Transverse colon (tissue), 4 donors: ENCODE measurements around the gene UQCRH. TPM values are rescaled to one million over a fixed set of nuclear protein-coding genes. Genes with fewer than 3 reads are reported as not detected.
"Not testable (repeated sequence)": the region's sequence is repeated elsewhere in the genome, so short reads cannot be mapped to it uniquely, and the experiment has no call there.

Experiments used
- DNase-seq: peaks from one replicate; pipeline ENCODE4 v3.0.0-alpha.2; 2019
- H3K27ac ChIP-seq, 4 donors: fragments of 200-600 bp; sonication (generic); 2 replicates each; pipeline ENCODE4 v1.5.1; 2016 to 2018; ENCODE audit warnings: inconsistent platforms in 4 of 4
- H3K27me3 ChIP-seq: fragments of 200-600 bp; sonication (generic); 2 replicates; pipeline ENCODE4 v1.5.1; 2017; ENCODE audit warnings: inconsistent platforms
- H3K36me3 ChIP-seq, 4 donors: fragments of 200-600 bp; sonication (generic); 2 replicates each; pipeline ENCODE4 v1.5.1; 2017 to 2019; ENCODE audit warnings: inconsistent platforms in 4 of 4
- H3K4me1 ChIP-seq, 4 donors: fragments of 200-600 bp; sonication (generic); 2 replicates each; pipeline ENCODE4 v1.5.1; 2017 to 2020; ENCODE audit warnings: inconsistent platforms in 4 of 4
- H3K4me3 ChIP-seq, 4 donors: fragments of 200-600 bp; sonication (generic); 1 replicate in 1 of 4; 2 replicates in 3 of 4; pipeline versions ENCODE4 v1.5.1 to v1.6.1; 2017 to 2019; ENCODE audit warnings: inconsistent platforms in 4 of 4
- H3K9me3 ChIP-seq, 2 donors: fragments of 200-600 bp; sonication (generic); 2 replicates each; pipeline ENCODE4 v1.5.1; 2017 to 2019; ENCODE audit warnings: inconsistent platforms in 2 of 2
- EP300 ChIP-seq: sonication (generic); formaldehyde crosslinking; IDR thresholded peaks from one replicate; pipeline ENCODE4 v1.6.1; 2017; ENCODE audit warnings: antibody characterized with exemption, low read depth
- POLR2A ChIP-seq: fragments of 450-650 bp; IDR thresholded peaks from one replicate; pipeline ENCODE4 v1.6.1; 2016; ENCODE audit warnings: antibody characterized with exemption, mild to moderate bottlenecking, moderate library complexity
- POLR2AphosphoS5 ChIP-seq, 3 donors: sonication (generic); formaldehyde crosslinking; IDR thresholded peaks; one replicate each; pipeline ENCODE4 v1.6.1; 2016; ENCODE audit warnings: antibody characterized with exemption in 3 of 3
- WGBS, 2 donors: methylation state at CpG; one replicate each; pipeline ENCODE4 v1.1.5; 2018; ENCODE audit warnings: low coverage in 1 of 2; 5-methylcytosine and 5-hydroxymethylcytosine counted together
- in situ Hi-C, 4 donors: fragments of 200-750 bp; cut with MboI; loops; one replicate each; pipeline versions ENCODE4 v1.15.0 to v1.15.1; 2017; ENCODE audit warnings: low sequenced_read_pairs in 3 of 4, low pct_ligation_motif_present in 1 of 4, low pct_unique_long_range_greater_than_20kb in 1 of 4
- intact Hi-C: fragments of 100-400 bp; cut with DNase I; formaldehyde crosslinking; loops from one replicate; pipeline ENCODE4 v1.15.1; 2023; ENCODE audit warnings: low total_unique reads
- total RNA-seq, 4 donors: library from RNA; depleted of rRNA; stranded (reverse); fragments of >200 nt; gene quantifications; one replicate each; pipeline ENCODE4 v1.1.0, GENCODE V29; 2016
- TF ChIP-seq, protein P1 (sequence below), 5 experiments: fragments of 200-600 bp in 3 of 5; fragments of 450-650 bp in 2 of 5; sonication (generic) in 3 of 5; IDR thresholded peaks; 1 replicate in 2 of 5; 2 replicates in 3 of 5; pipeline ENCODE4 v1.5.1; 2016 to 2017; ENCODE audit warnings: antibody characterized with exemption in 5 of 5, inconsistent platforms in 3 of 5, mild to moderate bottlenecking in 2 of 5, moderate library complexity in 1 of 5

Gene UQCRH
- total RNA-seq, 4 donors from 2014 or later = 108 to 575 (median 330) TPM

DNA sequence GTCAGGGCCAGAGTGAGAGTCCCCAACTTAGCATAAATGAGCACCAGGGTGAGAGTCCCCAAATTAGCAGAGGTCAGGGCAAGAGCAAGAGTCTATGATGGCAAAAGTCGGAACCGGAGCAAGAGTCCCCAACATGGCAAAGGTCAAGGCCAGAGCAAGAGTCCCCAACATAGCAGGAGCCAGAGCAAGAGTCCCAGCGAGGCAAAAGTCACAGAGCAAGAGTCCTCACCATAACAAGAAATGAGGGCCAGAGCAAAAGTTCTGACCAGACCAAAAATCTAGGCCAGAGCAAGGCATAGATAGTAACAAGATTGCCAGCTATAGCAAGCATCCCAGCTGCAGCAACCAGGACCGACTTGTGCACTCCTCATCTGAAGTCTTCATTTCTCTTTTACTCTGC is 40.2 kb downstream of the UQCRH start:
- peaks cover 5 to 24% (median 13%) of the 10 kb centered on the region in 4 donors for H3K4me1 ChIP-seq
- in situ Hi-C loops = no loop called here

DNA sequence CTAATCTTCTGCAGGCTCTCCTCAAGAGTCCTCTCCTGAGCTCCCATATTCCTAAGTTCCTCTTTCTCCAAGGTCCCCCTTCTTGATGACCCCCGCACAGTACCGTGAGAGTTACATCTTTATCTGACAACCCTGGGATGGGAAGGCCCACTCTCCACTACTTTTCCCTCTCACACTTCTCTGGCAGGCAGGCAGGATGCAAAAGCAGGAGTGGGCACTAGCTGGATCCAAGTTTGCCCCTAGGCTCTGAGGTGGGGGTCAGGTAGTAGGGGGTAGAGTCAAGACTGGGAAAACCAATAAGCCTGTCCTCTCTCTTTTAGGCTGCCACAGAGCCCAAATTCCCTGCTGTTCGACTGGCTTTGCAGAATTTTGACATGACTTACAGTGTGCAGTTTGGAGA is 41.0 kb downstream of the UQCRH start:
- intact Hi-C loops = no loop called here
- Histone ChIP-seq H3K36me3 (peaks cover 0 to 16% (median 8%) of the 10 kb centered on the region in 4 donors), H3K9me3 (no peaks in the 10 kb centered on the region), H3K27ac (no peak overlapping the region), H3K4me3 (no peak overlapping the region), H3K27me3 (no peaks in the 10 kb centered on the region), H3K4me1 (peaks cover 5 to 19% (median 11%) of the 10 kb centered on the region in 4 donors)
- TF ChIP-seq, protein P1, sequence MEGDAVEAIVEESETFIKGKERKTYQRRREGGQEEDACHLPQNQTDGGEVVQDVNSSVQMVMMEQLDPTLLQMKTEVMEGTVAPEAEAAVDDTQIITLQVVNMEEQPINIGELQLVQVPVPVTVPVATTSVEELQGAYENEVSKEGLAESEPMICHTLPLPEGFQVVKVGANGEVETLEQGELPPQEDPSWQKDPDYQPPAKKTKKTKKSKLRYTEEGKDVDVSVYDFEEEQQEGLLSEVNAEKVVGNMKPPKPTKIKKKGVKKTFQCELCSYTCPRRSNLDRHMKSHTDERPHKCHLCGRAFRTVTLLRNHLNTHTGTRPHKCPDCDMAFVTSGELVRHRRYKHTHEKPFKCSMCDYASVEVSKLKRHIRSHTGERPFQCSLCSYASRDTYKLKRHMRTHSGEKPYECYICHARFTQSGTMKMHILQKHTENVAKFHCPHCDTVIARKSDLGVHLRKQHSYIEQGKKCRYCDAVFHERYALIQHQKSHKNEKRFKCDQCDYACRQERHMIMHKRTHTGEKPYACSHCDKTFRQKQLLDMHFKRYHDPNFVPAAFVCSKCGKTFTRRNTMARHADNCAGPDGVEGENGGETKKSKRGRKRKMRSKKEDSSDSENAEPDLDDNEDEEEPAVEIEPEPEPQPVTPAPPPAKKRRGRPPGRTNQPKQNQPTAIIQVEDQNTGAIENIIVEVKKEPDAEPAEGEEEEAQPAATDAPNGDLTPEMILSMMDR (IDR thresholded peaks at IDR 0.05) = no peak
- TF ChIP-seq POLR2AphosphoS5 (IDR thresholded peaks at IDR 0.05) (no peak), POLR2A (no peak), EP300 (no peak)
- WGBS, 2 donors = 83 to 92% methylated on average over 2 to 3 of the region's 3 CpGs
- in situ Hi-C loops = no loop called here
- DNase-seq = no peak

More for the DNA sequence above, 40.2 kb downstream of the UQCRH start:
- H3K36me3 ChIP-seq = peaks cover 0 to 13% (median 6%) of the 10 kb centered on the region in 4 donors
- no peaks in the 10 kb centered on the region for H3K27me3 ChIP-seq
- TF ChIP-seq EP300 (no peak), POLR2AphosphoS5 (IDR thresholded peaks at IDR 0.05) (no peak), POLR2A (no peak)
- TF ChIP-seq, protein P1 (IDR thresholded peaks at IDR 0.05) = no peak
- no peak for DNase-seq
- H3K9me3 ChIP-seq = no peaks in the 10 kb centered on the region
- intact Hi-C loops = no loop called here
- WGBS, 2 donors = 77 to 87% methylated on average over 3 to 4 of the region's 4 CpGs
- H3K27ac ChIP-seq = no peak overlapping the region
- H3K4me3 ChIP-seq = no peak overlapping the region

DNA sequence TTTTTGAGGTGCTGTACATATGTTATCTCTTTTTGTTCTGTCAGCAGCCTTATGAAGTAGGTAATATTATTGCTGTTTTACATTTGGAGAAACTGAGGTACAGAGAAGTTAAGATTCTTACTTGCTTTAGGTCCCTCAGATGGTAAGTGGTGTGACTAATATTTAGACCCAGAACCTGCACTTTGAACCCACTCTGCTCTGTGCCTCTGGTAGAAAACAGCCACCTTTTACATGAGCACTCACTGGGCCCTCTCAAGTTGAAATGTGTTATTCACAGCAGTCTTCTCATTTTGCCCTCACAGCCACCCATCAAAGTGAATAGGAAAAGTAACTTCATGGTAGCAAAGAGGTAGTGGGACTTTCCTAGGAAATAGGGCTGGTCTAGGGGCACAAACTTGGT is 41.8 kb downstream of the UQCRH start:
- Histone ChIP-seq H3K4me3 (no peak overlapping the region), H3K36me3 (peaks cover 0 to 24% (median 11%) of the 10 kb centered on the region in 4 donors), H3K27me3 (no peaks in the 10 kb centered on the region), H3K9me3 (no peaks in the 10 kb centered on the region), H3K27ac (no peak overlapping the region), H3K4me1 (peaks cover 5 to 14% (median 7%) of the 10 kb centered on the region in 4 donors)
- intact Hi-C loops (no loop called here), in situ Hi-C loops (no loop called here)
- TF ChIP-seq, protein P1 (IDR thresholded peaks at IDR 0.05) = no peak
- TF ChIP-seq POLR2A (no peak), POLR2AphosphoS5 (IDR thresholded peaks at IDR 0.05) (no peak), EP300 (no peak)
- no peak for DNase-seq

DNA sequence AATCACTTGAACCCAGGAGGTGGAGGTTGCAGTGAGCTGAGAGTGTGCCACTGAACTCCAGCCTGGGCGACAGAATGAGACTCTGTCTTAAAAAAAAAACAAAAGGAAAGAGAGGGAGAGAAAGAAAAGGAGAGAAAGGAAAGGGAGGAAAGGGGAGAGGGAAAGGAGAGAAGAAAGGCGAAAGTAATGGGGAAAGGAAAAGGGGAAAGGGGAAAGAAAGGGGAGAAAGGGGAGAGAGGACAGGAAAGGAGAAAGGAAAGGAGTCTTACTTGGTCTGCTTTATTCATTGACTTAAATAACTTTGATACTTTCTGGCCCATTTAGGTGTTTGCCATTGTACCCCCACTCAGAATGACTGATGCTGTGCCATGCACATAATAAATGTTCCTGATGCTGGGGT is 48.9 kb downstream of the UQCRH start:
- no peaks in the 10 kb centered on the region for H3K9me3 ChIP-seq
- peaks cover 0 to 66% (median 23%) of the 10 kb centered on the region in 4 donors for H3K36me3 ChIP-seq
- 97 to 100% methylated on average over 1 to 2 of the region's 2 CpGs for WGBS, 2 donors
- TF ChIP-seq, protein P1 (IDR thresholded peaks at IDR 0.05) = no peak
- TF ChIP-seq POLR2AphosphoS5 (IDR thresholded peaks at IDR 0.05) (no peak), EP300 (no peak), POLR2A (no peak)
- peaks cover 0 to 5% (median 0%) of the 10 kb centered on the region in 4 donors for H3K4me1 ChIP-seq
- DNase-seq = no peak
- intact Hi-C loops (no loop called here), in situ Hi-C loops (no loop called here)
- H3K27ac ChIP-seq = no peak overlapping the region
- H3K27me3 ChIP-seq = no peaks in the 10 kb centered on the region
- no peak overlapping the region for H3K4me3 ChIP-seq

DNA sequence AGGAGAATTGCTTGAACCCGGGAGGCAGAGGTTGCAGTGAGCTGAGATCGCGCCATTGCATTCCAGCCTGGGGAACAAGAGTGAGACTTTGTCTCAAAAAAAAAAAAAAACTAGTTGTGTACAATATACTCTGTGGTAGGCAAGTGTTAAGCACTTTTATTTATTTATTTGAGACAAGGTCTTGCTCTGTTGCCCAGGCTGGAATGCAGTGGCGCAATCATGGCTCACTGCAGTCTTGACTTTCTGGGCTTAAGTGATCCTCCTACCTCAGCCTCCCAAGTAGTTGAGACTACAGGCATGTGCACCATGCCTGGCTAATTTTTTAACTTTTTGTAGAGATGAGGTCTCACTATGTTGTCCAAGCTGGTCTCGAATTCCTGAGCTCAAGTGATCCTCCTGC is 52.4 kb downstream of the UQCRH start:
- H3K9me3 ChIP-seq, intact Hi-C loops, H3K4me1 ChIP-seq, H3K4me3 ChIP-seq, in situ Hi-C loops, DNase-seq, H3K27me3 ChIP-seq, H3K27ac ChIP-seq: not testable (repeated sequence)
- H3K36me3 ChIP-seq = peaks cover 0 to 71% (median 27%) of the 10 kb centered on the region in 4 donors
- WGBS, 2 donors = 95 to 97% methylated on average over 4 to 5 of the region's 5 CpGs
